Fibroblast of the aortic adventitia (primary cell): ENCODE measurements around the gene OR6C70. TPM values are rescaled to one million over a fixed set of nuclear protein-coding genes. Genes with fewer than 3 reads are reported as not detected.

ENCODE experiments used
- DNase-seq: peaks from one replicate; pipeline ENCODE4 v3.0.0-alpha.2; 2010; ENCODE audit warnings: low read depth
- H3K4me3 ChIP-seq: 2 replicates; pipeline ENCODE4 v1.5.1; 2011; ENCODE audit warnings: low read depth, mild to moderate bottlenecking, control low read depth, low read length, moderate library complexity
- CTCF ChIP-seq: IDR thresholded peaks from 2 replicates; pipeline ENCODE4 v1.5.1; 2011; ENCODE audit warnings: mild to moderate bottlenecking, low read length, control low read depth, inconsistent platforms; ENCODE audit not compliant: insufficient read depth
- total RNA-seq: library from RNA; depleted of rRNA; stranded (reverse); fragments of >200 nt; gene quantifications from 2 replicates; pipeline ENCODE4 v1.2.3, GENCODE V29; 2012; ENCODE audit warnings: low replicate concordance

The OR6C70 gene
- total RNA-seq, result not detected in 2 replicates

- no peak within 1 kb of the TSS for H3K4me3 ChIP-seq
- no peak for TF ChIP-seq CTCF
- DNase-seq, result no peak
Observed at GRCh38 chr12:55470088-55470829, at the start of gene OR6C70. Gene OR6C70, minus strand, starts transcription at chr12:55470138. Its CDS starts 0 bp downstream, at chr12:55470138.

- no peak for DNase-seq
- no peak for TF ChIP-seq CTCF
- no peak overlapping the region for H3K4me3 ChIP-seq
Observed at GRCh38 chr12:55516391-55516790, 46.5 kb upstream of the OR6C70 start.

DNA sequence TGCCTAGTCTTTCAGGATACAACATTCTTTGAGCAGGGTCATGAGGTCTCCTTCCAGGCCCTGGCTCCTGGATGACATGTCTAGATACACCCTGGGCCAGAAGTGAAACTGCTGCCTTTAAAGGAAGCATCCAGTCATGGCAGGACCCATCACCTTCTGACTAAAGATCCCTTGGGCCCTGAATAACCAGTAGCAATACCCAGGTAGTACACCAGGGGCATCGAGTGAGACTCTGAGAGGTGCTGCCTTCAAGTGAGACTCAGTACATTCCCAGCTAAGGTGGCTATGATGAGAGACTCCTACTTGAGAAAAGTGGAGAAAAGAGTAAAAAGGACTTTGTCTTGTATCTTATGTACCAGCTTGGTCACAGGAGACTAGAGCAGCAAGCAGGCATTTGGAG, 45.8 kb upstream of the OR6C70 start:
- TF ChIP-seq CTCF, result no peak
- H3K4me3 ChIP-seq, result no peak overlapping the region
- no peak for DNase-seq

GRCh38 chr12:55501601-55502000, 31.7 kb upstream of the OR6C70 start:
- no peak for TF ChIP-seq CTCF
- no peak overlapping the region for H3K4me3 ChIP-seq
- no peak for DNase-seq

- no peak for TF ChIP-seq CTCF
- DNase-seq, result no peak
- H3K4me3 ChIP-seq, result no peak overlapping the region
Observed at GRCh38 chr12:55499810-55500252, 29.9 kb upstream of the OR6C70 start.

DNA sequence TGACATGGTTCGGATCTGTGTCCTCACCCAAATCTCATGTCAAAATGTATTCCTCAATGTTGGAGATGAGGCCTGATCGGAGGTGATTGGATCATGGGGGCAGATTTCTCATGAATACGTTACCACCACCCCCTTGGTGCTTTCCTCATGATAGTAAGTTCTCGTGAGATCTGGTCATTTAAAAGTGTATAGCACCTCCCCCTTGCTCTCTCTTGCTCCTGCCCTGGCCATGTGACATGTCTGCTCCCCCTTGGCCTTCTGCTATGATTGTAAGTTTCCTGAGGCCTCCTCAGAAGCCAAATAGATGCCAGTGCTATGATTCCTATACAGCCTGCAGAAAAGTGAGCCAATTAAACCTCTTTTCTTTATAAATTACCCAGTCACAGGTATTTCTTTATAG, 29.3 kb upstream of the OR6C70 start:
- DNase-seq, result no peak
- no peak for TF ChIP-seq CTCF
- no peak overlapping the region for H3K4me3 ChIP-seq

- H3K4me3 ChIP-seq, result no peak overlapping the region
- DNase-seq, result no peak
- no peak for TF ChIP-seq CTCF
Observed at GRCh38 chr12:55495490-55495889, 25.6 kb upstream of the OR6C70 start.
